HG03280 (cell line): ENCODE results near the gene CMTM8.

Source experiments
- ATAC-seq: cut with Tn5 transposase; IDR thresholded peaks from one replicate; pipeline ENCODE4 v1.9.1; 2021; ENCODE audit warnings: mild to moderate bottlenecking, moderate library complexity; ENCODE audit not compliant: unreplicated experiment

CMTM8 gene

GRCh38 chr3:32275506-32275905, 37.0 kb downstream of the CMTM8 start:
- ATAC-seq = no peak

GRCh38 chr3:32276279-32276841, 37.9 kb downstream of the CMTM8 start:
- ATAC-seq = no peak

- no peak for ATAC-seq
Measured at GRCh38 chr3:32278714-32279113, 40.2 kb downstream of the CMTM8 start.

- ATAC-seq = no peak
Measured at GRCh38 chr3:32280262-32280910, 41.9 kb downstream of the CMTM8 start.

- ATAC-seq = no peak
Measured at GRCh38 chr3:32281570-32282106, 43.2 kb downstream of the CMTM8 start.

- ATAC-seq = no peak
Measured at GRCh38 chr3:32282578-32283154, 44.2 kb downstream of the CMTM8 start.

GRCh38 chr3:32283304-32283703, 44.8 kb downstream of the CMTM8 start:
- ATAC-seq = no peak

- no peak for ATAC-seq
Measured at GRCh38 chr3:32284443-32285212, 46.1 kb downstream of the CMTM8 start.

- ATAC-seq = no peak
Measured at GRCh38 chr3:32285891-32286290, 47.4 kb downstream of the CMTM8 start.

- ATAC-seq = no peak
Measured at GRCh38 chr3:32288819-32289218, 50.3 kb downstream of the CMTM8 start.

- no peak for ATAC-seq
Measured at GRCh38 chr3:32290619-32291018, 52.1 kb downstream of the CMTM8 start.

- no peak for ATAC-seq
Measured at GRCh38 chr3:32292085-32292796, 53.8 kb downstream of the CMTM8 start.

- no peak for ATAC-seq
Measured at GRCh38 chr3:32293903-32294302, 55.4 kb downstream of the CMTM8 start.

GRCh38 chr3:32296251-32297204, 58.0 kb downstream of the CMTM8 start:
- ATAC-seq = no peak

GRCh38 chr3:32297366-32297765, 58.9 kb downstream of the CMTM8 start:
- no peak for ATAC-seq

- ATAC-seq = no peak
Measured at GRCh38 chr3:32301426-32301825, 62.9 kb downstream of the CMTM8 start.

- no peak for ATAC-seq
Measured at GRCh38 chr3:32302601-32303398, 64.3 kb downstream of the CMTM8 start.

GRCh38 chr3:32303399-32303747, 64.9 kb downstream of the CMTM8 start:
- no peak for ATAC-seq
